Breast epithelium (tissue), 3 donors: Measurements from ENCODE around the gene STX12.

ENCODE experiments used
- POLR2A ChIP-seq: fragments of 450-650 bp; IDR thresholded peaks from one replicate; pipeline ENCODE4 v1.6.1; 2016; ENCODE audit warnings: antibody characterized with exemption, mild to moderate bottlenecking, moderate library complexity
- POLR2AphosphoS5 ChIP-seq, 3 donors: sonication (generic); formaldehyde crosslinking; IDR thresholded peaks; one replicate each; pipeline ENCODE4 v1.6.1; 2017; ENCODE audit warnings: antibody characterized with exemption in 3 of 3
- TF ChIP-seq, protein P1 (sequence below), 3 donors: fragments of 450-650 bp; IDR thresholded peaks; one replicate each; pipeline ENCODE4 v1.5.1; 2016 to 2017; ENCODE audit warnings: antibody characterized with exemption in 3 of 3, mild to moderate bottlenecking in 3 of 3, moderate library complexity in 3 of 3

DNA sequence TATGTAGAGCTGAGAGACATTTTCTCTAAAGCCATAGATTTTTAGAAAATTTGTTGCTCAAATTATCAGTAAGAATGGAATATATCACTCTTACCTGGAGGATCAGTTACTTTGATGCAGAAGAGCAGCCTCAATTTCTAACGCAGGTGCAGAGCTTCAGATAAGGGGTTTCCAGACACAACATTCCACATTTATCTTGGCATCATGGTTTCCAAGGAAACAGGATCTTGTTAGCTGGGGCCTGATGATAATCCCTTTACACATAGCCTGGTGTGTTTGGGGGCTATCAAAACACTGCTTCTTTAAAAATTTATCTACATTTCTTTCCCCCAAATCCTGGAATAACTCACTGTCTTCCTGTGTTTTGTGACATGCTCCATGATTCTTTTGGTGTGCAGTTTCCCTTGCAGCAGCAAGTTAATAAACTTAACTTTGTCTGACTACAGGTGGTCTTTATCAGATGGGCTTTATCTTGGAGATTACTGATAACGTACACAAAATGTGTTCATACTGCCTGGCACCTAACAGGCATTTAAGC, 2.7 kb upstream of the STX12 start:
- TF ChIP-seq, protein P1, sequence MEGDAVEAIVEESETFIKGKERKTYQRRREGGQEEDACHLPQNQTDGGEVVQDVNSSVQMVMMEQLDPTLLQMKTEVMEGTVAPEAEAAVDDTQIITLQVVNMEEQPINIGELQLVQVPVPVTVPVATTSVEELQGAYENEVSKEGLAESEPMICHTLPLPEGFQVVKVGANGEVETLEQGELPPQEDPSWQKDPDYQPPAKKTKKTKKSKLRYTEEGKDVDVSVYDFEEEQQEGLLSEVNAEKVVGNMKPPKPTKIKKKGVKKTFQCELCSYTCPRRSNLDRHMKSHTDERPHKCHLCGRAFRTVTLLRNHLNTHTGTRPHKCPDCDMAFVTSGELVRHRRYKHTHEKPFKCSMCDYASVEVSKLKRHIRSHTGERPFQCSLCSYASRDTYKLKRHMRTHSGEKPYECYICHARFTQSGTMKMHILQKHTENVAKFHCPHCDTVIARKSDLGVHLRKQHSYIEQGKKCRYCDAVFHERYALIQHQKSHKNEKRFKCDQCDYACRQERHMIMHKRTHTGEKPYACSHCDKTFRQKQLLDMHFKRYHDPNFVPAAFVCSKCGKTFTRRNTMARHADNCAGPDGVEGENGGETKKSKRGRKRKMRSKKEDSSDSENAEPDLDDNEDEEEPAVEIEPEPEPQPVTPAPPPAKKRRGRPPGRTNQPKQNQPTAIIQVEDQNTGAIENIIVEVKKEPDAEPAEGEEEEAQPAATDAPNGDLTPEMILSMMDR (IDR thresholded peaks at IDR 0.05), result no peak
- TF ChIP-seq POLR2AphosphoS5 (IDR thresholded peaks at IDR 0.05), result no peak
- no peak for TF ChIP-seq POLR2A
